ENCODE data around the gene NAV2. TPM values are rescaled to one million over a fixed set of nuclear protein-coding genes. Genes with fewer than 3 reads are reported as not detected.

Gene NAV2
- total RNA-seq, 1 experiment from 2014 or later: 139 TPM

DNA sequence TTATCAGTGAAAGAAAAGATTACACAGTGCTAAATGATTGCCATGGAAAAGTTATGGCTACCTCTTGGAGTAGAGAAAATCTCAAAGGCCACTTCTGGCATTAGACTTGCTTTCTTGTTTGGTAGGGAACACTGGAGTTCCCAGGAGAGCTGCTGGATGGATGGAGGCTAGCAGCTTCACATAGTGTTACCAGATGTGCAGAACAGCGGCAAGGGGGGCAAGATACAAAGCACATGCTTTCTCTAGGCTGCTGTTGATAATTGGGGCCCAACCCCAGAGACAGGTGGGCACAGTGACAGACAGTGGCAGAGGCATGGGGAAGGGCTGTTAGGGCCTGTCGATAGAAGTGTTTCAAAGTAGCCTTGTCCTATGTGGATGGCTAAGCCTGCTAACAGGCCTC lies 352.8 kb downstream of the NAV2 start:
- Mint-ChIP-seq H3K4me1 (ENCODE audit: insufficient read depth, unreplicated experiment) (peaks cover 19% of the 10 kb centered on the region), H3K27ac (ENCODE audit: low read depth, unreplicated experiment) (peak overlapping the region; percentile 12), H3K4me3 (ENCODE audit: unreplicated experiment) (no peak overlapping the region), H3K36me3 (ENCODE audit: insufficient read depth, unreplicated experiment) (peaks cover 100% of the 10 kb centered on the region), H3K9me3 (ENCODE audit: unreplicated experiment) (no peaks in the 10 kb centered on the region), H3K27me3 (ENCODE audit: insufficient read depth, unreplicated experiment) (no peaks in the 10 kb centered on the region)
- no peak for DNase-seq (ENCODE audit: unreplicated experiment)
- intact Hi-C loops (cut with micrococcal nuclease): no loop called here
- POLR2A ChIA-PET: interaction anchor here (0.7 to 22.8 kb wide), 2 partner anchors 34 to 694 kb away, joined by 3 to 691 read pairs; no protein-coding TSS in a partner anchor
- CTCF ChIA-PET: interaction anchor here (0.8 to 3.4 kb wide), 3 partner anchors 46 to 128 kb away, joined by 4 to 11 read pairs (median 8); no protein-coding TSS in a partner anchor
- BruUV-seq (replicated peaks): no TSS peak
- TF ChIP-seq, protein P1, sequence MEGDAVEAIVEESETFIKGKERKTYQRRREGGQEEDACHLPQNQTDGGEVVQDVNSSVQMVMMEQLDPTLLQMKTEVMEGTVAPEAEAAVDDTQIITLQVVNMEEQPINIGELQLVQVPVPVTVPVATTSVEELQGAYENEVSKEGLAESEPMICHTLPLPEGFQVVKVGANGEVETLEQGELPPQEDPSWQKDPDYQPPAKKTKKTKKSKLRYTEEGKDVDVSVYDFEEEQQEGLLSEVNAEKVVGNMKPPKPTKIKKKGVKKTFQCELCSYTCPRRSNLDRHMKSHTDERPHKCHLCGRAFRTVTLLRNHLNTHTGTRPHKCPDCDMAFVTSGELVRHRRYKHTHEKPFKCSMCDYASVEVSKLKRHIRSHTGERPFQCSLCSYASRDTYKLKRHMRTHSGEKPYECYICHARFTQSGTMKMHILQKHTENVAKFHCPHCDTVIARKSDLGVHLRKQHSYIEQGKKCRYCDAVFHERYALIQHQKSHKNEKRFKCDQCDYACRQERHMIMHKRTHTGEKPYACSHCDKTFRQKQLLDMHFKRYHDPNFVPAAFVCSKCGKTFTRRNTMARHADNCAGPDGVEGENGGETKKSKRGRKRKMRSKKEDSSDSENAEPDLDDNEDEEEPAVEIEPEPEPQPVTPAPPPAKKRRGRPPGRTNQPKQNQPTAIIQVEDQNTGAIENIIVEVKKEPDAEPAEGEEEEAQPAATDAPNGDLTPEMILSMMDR (IDR thresholded peaks at IDR 0.05; ENCODE audit: unreplicated experiment): no peak

DNA sequence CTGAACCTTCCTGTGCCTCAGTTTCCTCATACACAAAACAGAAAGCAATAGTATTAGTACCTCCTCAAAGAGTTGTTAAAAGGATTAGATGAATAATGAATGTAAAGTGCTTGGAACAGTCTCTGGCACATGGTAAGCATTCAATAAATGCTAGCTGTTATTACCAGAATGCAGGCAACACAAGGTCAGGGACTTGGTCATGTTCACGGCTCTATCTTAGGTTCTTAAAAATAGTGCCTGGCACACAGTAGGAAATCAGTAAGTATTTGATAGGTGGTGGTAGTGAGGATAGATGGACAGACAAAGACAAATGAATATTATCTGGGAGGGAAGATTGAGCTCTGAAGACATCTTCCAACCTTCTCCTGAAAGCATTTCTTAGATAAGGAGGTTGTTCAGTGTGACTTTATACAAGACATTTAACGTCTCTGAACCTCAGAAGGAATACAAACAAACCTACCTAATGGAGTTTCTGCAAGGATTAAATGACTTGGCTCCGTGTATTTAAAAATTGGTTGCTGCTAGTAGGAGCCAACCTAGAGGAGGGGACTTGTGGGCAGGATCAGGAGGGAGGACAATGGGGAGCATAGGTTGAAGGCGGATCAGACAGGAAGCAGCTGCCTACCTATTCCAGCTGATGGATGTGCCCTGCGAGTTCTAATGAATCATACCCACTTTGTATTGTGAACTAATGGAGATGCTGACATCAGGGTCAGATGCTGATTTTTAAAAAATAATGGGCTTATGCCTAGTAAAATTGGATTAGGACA lies 353.6 kb downstream of the NAV2 start:
- H3K4me3 Mint-ChIP-seq (ENCODE audit: unreplicated experiment): no peak overlapping the region
- peaks cover 11% of the 10 kb centered on the region for H3K4me1 Mint-ChIP-seq (ENCODE audit: insufficient read depth, unreplicated experiment)
- peaks cover 100% of the 10 kb centered on the region for H3K36me3 Mint-ChIP-seq (ENCODE audit: insufficient read depth, unreplicated experiment)
- ChIA-PET CTCF (interaction anchor here (0.8 to 2.5 kb wide), 2 partner anchors 46 to 128 kb away, joined by 4 to 8 read pairs; no protein-coding TSS in a partner anchor), POLR2A (interaction anchor here (0.7 to 22.8 kb wide), 2 partner anchors 35 to 694 kb away, joined by 3 to 691 read pairs; no protein-coding TSS in a partner anchor)
- TF ChIP-seq, protein P1 (IDR thresholded peaks at IDR 0.05; ENCODE audit: unreplicated experiment): no peak
- no peaks in the 10 kb centered on the region for H3K27me3 Mint-ChIP-seq (ENCODE audit: insufficient read depth, unreplicated experiment)
- no peaks in the 10 kb centered on the region for H3K9me3 Mint-ChIP-seq (ENCODE audit: unreplicated experiment)
- no TSS peak for BruUV-seq (replicated peaks)
- intact Hi-C loops (cut with micrococcal nuclease): no loop called here
- peak overlapping the region; percentile 12 for H3K27ac Mint-ChIP-seq (ENCODE audit: low read depth, unreplicated experiment)
- DNase-seq (ENCODE audit: unreplicated experiment): no peak

DNA sequence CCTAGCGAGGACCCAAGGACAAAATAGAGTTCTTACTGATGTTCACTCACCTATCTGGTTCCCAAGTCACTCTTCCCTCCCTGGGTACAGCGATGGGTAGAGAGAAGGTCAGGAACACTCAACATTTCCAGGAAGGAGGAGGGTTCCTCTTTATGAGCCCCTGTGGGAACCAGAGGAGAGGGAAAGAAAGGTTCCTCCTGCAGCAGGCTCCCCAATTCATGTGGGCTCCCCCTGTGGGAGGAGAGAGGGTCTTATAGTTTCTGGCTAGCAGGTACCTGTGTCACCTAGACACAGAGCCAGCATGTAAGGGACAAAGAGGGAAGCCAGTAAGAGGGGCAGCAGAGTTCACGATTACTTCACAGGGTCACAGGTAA lies 354.1 kb downstream of the NAV2 start:
- DNase-seq (ENCODE audit: unreplicated experiment): no peak
- H3K27ac Mint-ChIP-seq (ENCODE audit: low read depth, unreplicated experiment): no peak overlapping the region
- no peak overlapping the region for H3K4me3 Mint-ChIP-seq (ENCODE audit: unreplicated experiment)
- TF ChIP-seq, protein P1 (IDR thresholded peaks at IDR 0.05; ENCODE audit: unreplicated experiment): no peak
- CTCF ChIA-PET: interaction anchor here (0.7 to 2.5 kb wide), 2 partner anchors 45 to 694 kb away, joined by 4 to 8 read pairs; no protein-coding TSS in a partner anchor
- BruUV-seq (replicated peaks): no TSS peak
- H3K4me1 Mint-ChIP-seq (ENCODE audit: insufficient read depth, unreplicated experiment): peaks cover 7% of the 10 kb centered on the region
- no peaks in the 10 kb centered on the region for H3K27me3 Mint-ChIP-seq (ENCODE audit: insufficient read depth, unreplicated experiment)
- intact Hi-C loops (cut with micrococcal nuclease): no loop called here
- H3K9me3 Mint-ChIP-seq (ENCODE audit: unreplicated experiment): no peaks in the 10 kb centered on the region
- H3K36me3 Mint-ChIP-seq (ENCODE audit: insufficient read depth, unreplicated experiment): peaks cover 100% of the 10 kb centered on the region
- POLR2A ChIA-PET: no interaction called here

DNA sequence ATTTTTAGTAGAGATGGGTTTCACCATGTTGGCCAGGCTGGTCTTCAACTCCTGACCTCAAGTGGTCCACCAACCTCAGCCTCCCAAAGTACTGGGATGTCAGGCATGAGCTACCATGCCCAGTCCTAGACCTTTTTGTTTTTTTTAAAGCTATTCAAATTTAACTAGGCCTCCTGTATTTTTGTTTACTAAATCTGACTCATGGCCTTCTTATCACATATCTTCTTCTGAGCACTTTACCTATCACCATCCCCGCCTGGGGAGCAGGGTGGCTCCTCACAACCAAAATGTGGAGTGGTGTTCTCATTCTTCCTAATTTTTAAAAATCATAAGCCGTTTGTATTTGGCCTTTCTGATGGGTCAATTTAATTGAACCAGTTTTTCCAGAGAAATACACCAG lies 355.0 kb downstream of the NAV2 start:
- Mint-ChIP-seq H3K27me3 (ENCODE audit: insufficient read depth, unreplicated experiment) (no peaks in the 10 kb centered on the region), H3K4me3 (ENCODE audit: unreplicated experiment) (no peak overlapping the region), H3K9me3 (ENCODE audit: unreplicated experiment) (no peaks in the 10 kb centered on the region), H3K36me3 (ENCODE audit: insufficient read depth, unreplicated experiment) (peaks cover 100% of the 10 kb centered on the region), H3K27ac (ENCODE audit: low read depth, unreplicated experiment) (peak overlapping the region; percentile 82), H3K4me1 (ENCODE audit: insufficient read depth, unreplicated experiment) (no peaks in the 10 kb centered on the region)
- POLR2A ChIA-PET: interaction anchor here (0.6 to 2.2 kb wide), 2 partner anchors 44 to 52 kb away, joined by 3 to 5 read pairs; no protein-coding TSS in a partner anchor
- DNase-seq (ENCODE audit: unreplicated experiment): no peak
- no TSS peak for BruUV-seq (replicated peaks)
- intact Hi-C loops (cut with micrococcal nuclease): no loop called here
- TF ChIP-seq, protein P1 (IDR thresholded peaks at IDR 0.05; ENCODE audit: unreplicated experiment): no peak
- CTCF ChIA-PET: interaction anchor here (0.6 to 2.5 kb wide), 7 partner anchors 40 to 695 kb away, joined by 3 to 8 read pairs (median 3); no protein-coding TSS in a partner anchor
